Measurements from ENCODE around the gene RAD18.

The RAD18 gene

GRCh38 chr3:8847317-8847716 is 116.0 kb downstream of the RAD18 start:
- TF ChIP-seq ESRRG (CRISPR knock-in tag; IDR thresholded peaks at IDR 0.05): no peak
- TF ChIP-seq CSDC2 (CRISPR knock-in tag; IDR thresholded peaks at IDR 0.05): no peak
- TF ChIP-seq ZNF565 (CRISPR knock-in tag; conservative IDR thresholded peaks at IDR 0.05; ENCODE audit: low read depth): no peak
- TF ChIP-seq BACH2 (CRISPR knock-in tag; IDR thresholded peaks at IDR 0.05; ENCODE audit: borderline replicate concordance): no peak
- TF ChIP-seq TCF4 (CRISPR knock-in tag; IDR thresholded peaks at IDR 0.05; ENCODE audit: borderline replicate concordance): no peak
- no peak for ATAC-seq

DNA sequence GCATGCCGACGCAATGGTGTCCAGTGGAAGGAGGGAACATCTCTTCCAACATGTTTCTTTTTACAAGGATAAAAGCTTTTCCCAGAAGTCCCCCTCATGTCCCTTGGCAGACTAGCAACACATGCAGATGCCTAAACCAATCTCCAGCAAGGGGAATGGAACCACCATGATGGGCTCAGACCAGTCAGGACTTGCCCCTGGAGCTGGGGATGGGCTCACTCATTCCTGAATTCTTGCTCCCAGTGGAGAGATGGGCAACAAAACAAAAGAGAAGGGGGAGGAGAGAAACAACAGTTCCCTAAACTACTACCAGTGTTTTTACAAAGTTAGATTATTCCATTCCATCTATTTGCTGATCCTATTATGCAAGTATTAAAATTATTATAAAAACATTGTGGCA is 117.1 kb downstream of the RAD18 start:
- ATAC-seq: no peak
- TF ChIP-seq GLIS3 (CRISPR knock-in tag; IDR thresholded peaks at IDR 0.05) (no peak), ZNF565 (CRISPR knock-in tag; conservative IDR thresholded peaks at IDR 0.05; ENCODE audit: low read depth) (no peak), CSRNP3 (CRISPR knock-in tag; IDR thresholded peaks at IDR 0.05) (no peak), OSR1 (CRISPR knock-in tag; IDR thresholded peaks at IDR 0.05) (no peak)

DNA sequence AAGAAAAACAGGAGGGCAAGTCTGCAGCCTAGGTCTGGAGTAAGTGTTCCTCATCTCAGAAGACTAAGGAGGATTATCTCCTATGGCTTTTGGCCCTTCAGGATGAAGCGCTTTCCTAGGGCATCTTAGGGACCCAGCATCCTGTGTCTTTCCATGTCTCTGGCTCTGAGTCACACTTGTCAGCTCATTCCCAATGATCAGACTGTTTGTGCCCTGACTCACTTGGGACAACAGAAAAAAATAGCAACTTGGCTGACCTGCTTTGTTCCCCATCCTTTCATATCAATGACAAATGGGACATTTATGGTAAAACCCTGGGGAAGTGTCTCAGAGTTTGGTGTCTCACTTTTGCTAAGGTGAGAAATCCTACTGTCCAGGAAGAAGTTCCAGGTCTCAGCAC is 117.6 kb downstream of the RAD18 start:
- TF ChIP-seq, protein P1, sequence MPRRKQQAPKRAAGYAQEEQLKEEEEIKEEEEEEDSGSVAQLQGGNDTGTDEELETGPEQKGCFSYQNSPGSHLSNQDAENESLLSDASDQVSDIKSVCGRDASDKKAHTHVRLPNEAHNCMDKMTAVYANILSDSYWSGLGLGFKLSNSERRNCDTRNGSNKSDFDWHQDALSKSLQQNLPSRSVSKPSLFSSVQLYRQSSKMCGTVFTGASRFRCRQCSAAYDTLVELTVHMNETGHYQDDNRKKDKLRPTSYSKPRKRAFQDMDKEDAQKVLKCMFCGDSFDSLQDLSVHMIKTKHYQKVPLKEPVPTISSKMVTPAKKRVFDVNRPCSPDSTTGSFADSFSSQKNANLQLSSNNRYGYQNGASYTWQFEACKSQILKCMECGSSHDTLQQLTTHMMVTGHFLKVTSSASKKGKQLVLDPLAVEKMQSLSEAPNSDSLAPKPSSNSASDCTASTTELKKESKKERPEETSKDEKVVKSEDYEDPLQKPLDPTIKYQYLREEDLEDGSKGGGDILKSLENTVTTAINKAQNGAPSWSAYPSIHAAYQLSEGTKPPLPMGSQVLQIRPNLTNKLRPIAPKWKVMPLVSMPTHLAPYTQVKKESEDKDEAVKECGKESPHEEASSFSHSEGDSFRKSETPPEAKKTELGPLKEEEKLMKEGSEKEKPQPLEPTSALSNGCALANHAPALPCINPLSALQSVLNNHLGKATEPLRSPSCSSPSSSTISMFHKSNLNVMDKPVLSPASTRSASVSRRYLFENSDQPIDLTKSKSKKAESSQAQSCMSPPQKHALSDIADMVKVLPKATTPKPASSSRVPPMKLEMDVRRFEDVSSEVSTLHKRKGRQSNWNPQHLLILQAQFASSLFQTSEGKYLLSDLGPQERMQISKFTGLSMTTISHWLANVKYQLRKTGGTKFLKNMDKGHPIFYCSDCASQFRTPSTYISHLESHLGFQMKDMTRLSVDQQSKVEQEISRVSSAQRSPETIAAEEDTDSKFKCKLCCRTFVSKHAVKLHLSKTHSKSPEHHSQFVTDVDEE (CRISPR knock-in tag; IDR thresholded peaks at IDR 0.05): no peak
- no peak for TF ChIP-seq POU6F1 (CRISPR knock-in tag; IDR thresholded peaks at IDR 0.05; ENCODE audit: borderline replicate concordance, low read depth)
- no peak for TF ChIP-seq CREB5 (CRISPR knock-in tag; IDR thresholded peaks at IDR 0.05; ENCODE audit: low read depth)
- TF ChIP-seq PATZ1 (CRISPR knock-in tag; IDR thresholded peaks at IDR 0.05; ENCODE audit: borderline replicate concordance): no peak
- TF ChIP-seq OSR1 (CRISPR knock-in tag; IDR thresholded peaks at IDR 0.05): no peak
- ATAC-seq: peak; percentile 22; the same call in 1 of the 3 replicates

- ATAC-seq: no peak
- no peak for TF ChIP-seq ZFP3 (CRISPR knock-in tag; IDR thresholded peaks at IDR 0.05)
- no peak for TF ChIP-seq ZNF565 (CRISPR knock-in tag; conservative IDR thresholded peaks at IDR 0.05; ENCODE audit: low read depth)
- TF ChIP-seq CSDC2 (CRISPR knock-in tag; IDR thresholded peaks at IDR 0.05): no peak
- no peak for TF ChIP-seq PPARA (CRISPR knock-in tag; IDR thresholded peaks at IDR 0.05; ENCODE audit: borderline replicate concordance)
- TF ChIP-seq ZC3H10 (CRISPR knock-in tag; IDR thresholded peaks at IDR 0.05): no peak
- TF ChIP-seq ISL1 (CRISPR knock-in tag; IDR thresholded peaks at IDR 0.05): no peak
- TF ChIP-seq POU6F1 (CRISPR knock-in tag; IDR thresholded peaks at IDR 0.05; ENCODE audit: borderline replicate concordance, low read depth): no peak
- TF ChIP-seq ARNTL (CRISPR knock-in tag; IDR thresholded peaks at IDR 0.05; ENCODE audit: borderline replicate concordance, low read depth): no peak
- no peak for TF ChIP-seq TOX (CRISPR knock-in tag; IDR thresholded peaks at IDR 0.05; ENCODE audit: borderline replicate concordance)
- TF ChIP-seq BACH2 (CRISPR knock-in tag; IDR thresholded peaks at IDR 0.05; ENCODE audit: borderline replicate concordance): no peak
- no peak for TF ChIP-seq ZNF8 (CRISPR knock-in tag; IDR thresholded peaks at IDR 0.05)
- TF ChIP-seq SNAI2 (CRISPR knock-in tag; IDR thresholded peaks at IDR 0.05): no peak
- TF ChIP-seq OSR1 (CRISPR knock-in tag; IDR thresholded peaks at IDR 0.05): no peak
- no peak for TF ChIP-seq CREB5 (CRISPR knock-in tag; IDR thresholded peaks at IDR 0.05; ENCODE audit: low read depth)
- no peak for TF ChIP-seq ZFP30 (CRISPR knock-in tag; IDR thresholded peaks at IDR 0.05)
- TF ChIP-seq RARB (CRISPR knock-in tag; IDR thresholded peaks at IDR 0.05): no peak
These were observed 119.9 kb downstream of the RAD18 start for GRCh38 chr3:8843347-8843746.

Data from SK-N-SH treated with all-trans-retinoic acid at 6 μM for 48 hours (cell line).